ENCODE data around the gene ZCCHC24. TPM values are rescaled to one million over a fixed set of nuclear protein-coding genes. Genes with fewer than 3 reads are reported as not detected.
A peak's percentile ranks its signal among the peaks of the same experiment; 100 is the strongest.

Gene ZCCHC24
- total and polyA plus RNA-seq, 12 donors, result 5.8 to 49.0 (median 24.8) TPM

- no peak overlapping the region for H3K4me3 ChIP-seq
- peak overlapping the region in 1 of 5 donors; percentile 57 for H3K27ac ChIP-seq
- intact Hi-C loops (cut with DNase I), result no loop called here
- WGBS, 4 donors, result 91 to 94% (median 93%) methylated on average over 10 to 11 of the region's 11 CpGs
- H3K27me3 ChIP-seq, result no peaks in the 10 kb centered on the region
- H3K36me3 ChIP-seq (replicated peaks in 1 of 2), result no peaks in the 10 kb centered on the region
- no peak for DNase-seq
- no peak for TF ChIP-seq POLR2A (IDR thresholded peaks at IDR 0.05)
- TF ChIP-seq, protein P1, sequence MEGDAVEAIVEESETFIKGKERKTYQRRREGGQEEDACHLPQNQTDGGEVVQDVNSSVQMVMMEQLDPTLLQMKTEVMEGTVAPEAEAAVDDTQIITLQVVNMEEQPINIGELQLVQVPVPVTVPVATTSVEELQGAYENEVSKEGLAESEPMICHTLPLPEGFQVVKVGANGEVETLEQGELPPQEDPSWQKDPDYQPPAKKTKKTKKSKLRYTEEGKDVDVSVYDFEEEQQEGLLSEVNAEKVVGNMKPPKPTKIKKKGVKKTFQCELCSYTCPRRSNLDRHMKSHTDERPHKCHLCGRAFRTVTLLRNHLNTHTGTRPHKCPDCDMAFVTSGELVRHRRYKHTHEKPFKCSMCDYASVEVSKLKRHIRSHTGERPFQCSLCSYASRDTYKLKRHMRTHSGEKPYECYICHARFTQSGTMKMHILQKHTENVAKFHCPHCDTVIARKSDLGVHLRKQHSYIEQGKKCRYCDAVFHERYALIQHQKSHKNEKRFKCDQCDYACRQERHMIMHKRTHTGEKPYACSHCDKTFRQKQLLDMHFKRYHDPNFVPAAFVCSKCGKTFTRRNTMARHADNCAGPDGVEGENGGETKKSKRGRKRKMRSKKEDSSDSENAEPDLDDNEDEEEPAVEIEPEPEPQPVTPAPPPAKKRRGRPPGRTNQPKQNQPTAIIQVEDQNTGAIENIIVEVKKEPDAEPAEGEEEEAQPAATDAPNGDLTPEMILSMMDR (IDR thresholded peaks at IDR 0.05), result no peak
- peaks cover 4 to 51% of the 10 kb centered on the region in 2 donors for H3K4me1 ChIP-seq (replicated peaks in 1 of 2)
- no peaks in the 10 kb centered on the region for H3K9me3 ChIP-seq (replicated peaks in 1 of 3)
Observed at GRCh38 chr10:79412516-79412915, 32.9 kb downstream of the ZCCHC24 start.

DNA sequence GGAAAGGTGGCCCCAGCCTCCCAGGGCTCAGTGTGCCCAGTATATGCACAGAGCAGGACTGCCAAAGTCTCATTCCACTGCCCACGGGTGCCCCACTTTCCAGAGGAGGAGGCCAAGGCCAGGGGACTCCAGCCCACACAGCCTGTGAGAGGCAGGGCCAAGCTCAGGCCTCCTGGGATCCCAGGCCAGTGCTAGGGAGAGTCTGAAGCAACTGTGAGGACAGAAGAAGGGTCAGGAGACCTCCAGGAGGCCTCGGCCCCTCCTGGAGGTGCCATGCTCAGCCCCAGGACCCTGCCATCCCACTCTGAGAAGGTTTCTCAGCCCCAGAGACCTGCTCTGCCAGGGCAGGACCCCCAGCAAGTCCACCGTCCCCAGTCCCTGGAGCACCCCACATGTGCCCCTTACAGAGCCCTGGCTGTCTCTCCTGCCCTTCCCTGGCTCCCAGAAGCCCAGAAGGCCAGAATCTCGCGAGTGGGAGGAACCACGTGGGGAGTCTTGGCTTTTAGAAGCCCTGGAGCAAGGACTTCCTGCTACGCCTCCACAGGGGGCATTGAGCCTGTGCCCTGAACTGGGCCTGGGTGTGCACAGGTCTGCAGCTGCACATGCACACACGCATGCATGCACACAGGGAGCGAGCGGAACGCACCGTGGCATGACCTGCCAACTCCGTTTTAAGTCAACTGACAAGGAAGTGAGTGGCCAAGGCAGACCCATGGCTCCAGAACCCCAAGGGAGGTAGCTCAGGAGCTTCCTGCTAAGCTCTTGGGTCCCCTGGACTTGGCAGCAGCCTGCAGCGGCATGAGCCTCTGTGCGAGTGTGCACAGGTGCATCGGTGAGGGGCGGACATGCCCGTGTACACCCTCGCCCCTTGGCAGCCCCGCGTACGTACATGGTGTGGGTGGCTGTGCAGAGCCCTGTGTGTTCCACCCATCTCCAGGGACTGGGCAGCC, 33.6 kb downstream of the ZCCHC24 start:
- Histone ChIP-seq H3K4me1 (replicated peaks in 1 of 2) (peaks cover 4 to 55% of the 10 kb centered on the region in 2 donors), H3K27me3 (no peaks in the 10 kb centered on the region), H3K4me3 (no peak overlapping the region), H3K36me3 (replicated peaks in 1 of 2) (no peaks in the 10 kb centered on the region), H3K27ac (no peak overlapping the region), H3K9me3 (replicated peaks in 1 of 3) (no peaks in the 10 kb centered on the region)
- no peak for TF ChIP-seq POLR2A (IDR thresholded peaks at IDR 0.05)
- TF ChIP-seq, protein P1 (IDR thresholded peaks at IDR 0.05), result no peak
- intact Hi-C loops (cut with DNase I), result no loop called here
- WGBS, 4 donors, result 30 to 82% (median 74%) methylated on average over 4 to 22 of the region's 22 CpGs
- no peak for DNase-seq

- Histone ChIP-seq H3K27me3 (no peaks in the 10 kb centered on the region), H3K4me1 (replicated peaks in 1 of 2) (peaks cover 16 to 60% of the 10 kb centered on the region in 2 donors), H3K9me3 (replicated peaks in 1 of 3) (no peaks in the 10 kb centered on the region), H3K4me3 (no peak overlapping the region), H3K36me3 (replicated peaks in 1 of 2) (no peaks in the 10 kb centered on the region), H3K27ac (peak overlapping the region in 2 of 5 donors; percentile 44 to 88)
- intact Hi-C loops (cut with DNase I), result no loop called here
- no peak for TF ChIP-seq POLR2A (IDR thresholded peaks at IDR 0.05)
- TF ChIP-seq, protein P1 (IDR thresholded peaks at IDR 0.05), result no peak
- 66 to 80% (median 79%) methylated on average over 10 of the region's 10 CpGs for WGBS, 4 donors
- DNase-seq, result no peak
Observed at GRCh38 chr10:79410315-79411094, 34.9 kb downstream of the ZCCHC24 start.

DNA sequence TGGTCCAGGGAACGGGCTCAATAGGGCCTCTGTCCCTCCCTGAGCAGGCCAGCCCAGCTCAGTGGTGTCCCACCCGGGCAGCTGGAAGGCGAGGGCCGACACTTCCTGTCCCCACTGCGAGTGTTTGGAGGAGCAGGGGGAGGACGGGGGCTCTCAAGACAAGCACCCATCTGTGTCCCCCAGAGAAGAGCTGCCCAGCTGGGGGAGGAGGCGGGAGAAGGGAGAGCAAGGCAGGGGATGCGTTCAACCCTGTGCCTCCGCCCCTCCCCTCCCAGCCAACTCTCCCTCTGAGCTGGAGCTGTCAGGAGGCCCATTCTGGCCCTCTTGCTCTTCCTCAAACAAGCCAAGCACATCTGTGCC, 35.7 kb downstream of the ZCCHC24 start:
- Histone ChIP-seq H3K4me3 (no peak overlapping the region), H3K36me3 (replicated peaks in 1 of 2) (no peaks in the 10 kb centered on the region), H3K4me1 (replicated peaks in 1 of 2) (peaks cover 24 to 64% of the 10 kb centered on the region in 2 donors), H3K9me3 (replicated peaks in 1 of 3) (no peaks in the 10 kb centered on the region), H3K27me3 (no peaks in the 10 kb centered on the region), H3K27ac (peak overlapping the region in 2 of 5 donors; percentile 44 to 88)
- intact Hi-C loops (cut with DNase I), result no loop called here
- no peak for DNase-seq
- WGBS, 4 donors, result 69 to 100% (median 81%) methylated on average over 1 to 9 of the region's 9 CpGs
- no peak for TF ChIP-seq POLR2A (IDR thresholded peaks at IDR 0.05)
- TF ChIP-seq, protein P1 (IDR thresholded peaks at IDR 0.05), result no peak
